Stomach smooth muscle (tissue), 2 donors: ENCODE results near the gene PPP3CA.

Source experiments
- H3K27ac ChIP-seq: one replicate; pipeline ENCODE4 v1.7.0; 2013; ENCODE audit warnings: mild to moderate bottlenecking, low read length, inconsistent platforms
- H3K27me3 ChIP-seq, 2 donors: one replicate each; pipeline ENCODE4 v1.7.0; 2013; ENCODE audit warnings: low read length in 2 of 2; ENCODE audit not compliant: insufficient read depth in 2 of 2, control insufficient read depth in 1 of 2
- H3K36me3 ChIP-seq, 2 donors: one replicate each; pipeline ENCODE4 v1.7.0; 2013; ENCODE audit warnings: low read length in 2 of 2; ENCODE audit not compliant: control insufficient read depth in 2 of 2, insufficient read depth in 2 of 2
- H3K4me1 ChIP-seq: one replicate; pipeline ENCODE4 v1.7.0; 2013; ENCODE audit warnings: low read length; ENCODE audit not compliant: control insufficient read depth, insufficient read depth
- H3K4me3 ChIP-seq, 2 donors: one replicate each; pipeline ENCODE4 v1.7.0; 2013; ENCODE audit warnings: low read length in 2 of 2
- H3K9ac ChIP-seq, 2 donors: one replicate each; pipeline ENCODE4 v1.7.0; 2013; ENCODE audit warnings: low read length in 2 of 2, mild to moderate bottlenecking in 1 of 2
- H3K9me3 ChIP-seq, 2 donors: one replicate each; pipeline ENCODE4 v1.7.0; 2013; ENCODE audit warnings: low read length in 2 of 2; ENCODE audit not compliant: control insufficient read depth in 2 of 2
- donor health status: healthy.
- donor health status: Pancreatic carcinoma.

PPP3CA gene

DNA sequence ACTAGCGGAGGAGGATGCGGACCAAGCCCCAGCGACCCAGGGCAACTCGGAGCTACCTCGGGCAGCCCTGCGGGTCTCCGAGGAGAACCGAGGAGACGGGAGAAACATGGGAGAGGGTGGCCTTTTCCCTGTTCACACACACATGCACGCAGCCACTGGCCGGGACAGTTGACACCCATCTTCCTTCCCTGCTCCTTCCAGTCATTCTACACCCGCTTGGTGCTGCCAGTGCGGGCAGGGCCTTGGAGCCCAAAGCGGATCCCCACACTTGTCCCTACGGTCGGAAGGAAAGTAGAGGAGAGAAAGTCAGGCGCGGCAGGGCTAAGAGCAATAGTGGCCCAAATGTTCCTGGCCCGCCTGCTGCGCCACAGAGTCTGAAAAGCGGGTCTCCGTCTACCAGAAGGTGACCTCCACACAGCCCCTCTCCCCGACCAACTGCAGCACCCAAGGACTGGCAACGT, 1.1 kb upstream of the PPP3CA start:
- Histone ChIP-seq H3K4me3 (peak overlapping the region; percentile 85 to 97), H3K36me3 (no peaks in the 10 kb centered on the region), H3K4me1 (peaks cover 20% of the 10 kb centered on the region), H3K9ac (peak overlapping the region; percentile 78 to 84), H3K27ac (peak overlapping the region; percentile 92), H3K27me3 (no peaks in the 10 kb centered on the region), H3K9me3 (no peaks in the 10 kb centered on the region)

DNA sequence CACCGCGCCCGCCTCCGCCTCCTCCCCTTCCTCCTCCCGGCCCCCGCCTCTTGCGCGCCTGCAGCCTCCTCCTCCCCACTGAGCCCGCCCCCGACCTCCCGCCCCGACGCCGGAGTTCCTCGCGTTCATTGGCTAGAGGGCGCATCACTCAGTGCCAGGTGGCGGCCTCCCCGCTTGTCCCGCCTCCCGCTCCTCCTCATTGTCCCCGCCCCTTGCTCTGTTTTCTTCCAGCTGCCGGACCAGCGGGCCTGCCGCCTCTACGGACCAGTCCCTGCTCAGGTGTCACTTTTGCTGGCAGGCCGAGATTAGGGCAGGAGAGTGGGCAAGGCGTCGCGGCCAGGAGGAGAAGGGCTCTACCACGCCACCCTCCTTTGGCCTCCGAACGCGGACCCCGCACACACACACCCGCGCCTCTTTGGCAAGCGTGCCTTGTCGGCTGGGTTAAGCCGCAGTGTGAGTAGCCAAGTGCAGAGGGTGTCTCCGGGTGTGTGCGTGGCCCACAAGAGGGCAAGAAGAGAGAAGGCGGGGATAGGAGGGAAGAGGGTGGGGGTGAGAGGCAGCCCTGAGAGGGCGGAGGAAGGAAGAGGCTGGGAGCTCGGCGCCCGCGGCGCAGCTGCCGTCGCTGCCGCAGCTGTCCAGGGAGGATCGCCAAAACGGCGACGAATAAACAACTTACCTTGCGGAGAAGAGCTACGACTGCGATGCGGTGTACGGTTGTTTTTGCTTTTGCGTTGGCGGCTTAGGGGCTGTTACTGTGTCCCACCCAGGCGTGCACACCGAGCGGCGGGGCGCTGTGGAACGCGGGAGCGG, 436 bp upstream of the PPP3CA start:
- H3K27me3 ChIP-seq = no peaks in the 10 kb centered on the region
- peaks cover 20% of the 10 kb centered on the region for H3K4me1 ChIP-seq
- H3K36me3 ChIP-seq = no peaks in the 10 kb centered on the region
- peak overlapping the region; percentile 92 for H3K27ac ChIP-seq
- no peaks in the 10 kb centered on the region for H3K9me3 ChIP-seq
- H3K9ac ChIP-seq = peak overlapping the region; percentile 78 to 84
- peak overlapping the region; percentile 85 to 97 for H3K4me3 ChIP-seq

DNA sequence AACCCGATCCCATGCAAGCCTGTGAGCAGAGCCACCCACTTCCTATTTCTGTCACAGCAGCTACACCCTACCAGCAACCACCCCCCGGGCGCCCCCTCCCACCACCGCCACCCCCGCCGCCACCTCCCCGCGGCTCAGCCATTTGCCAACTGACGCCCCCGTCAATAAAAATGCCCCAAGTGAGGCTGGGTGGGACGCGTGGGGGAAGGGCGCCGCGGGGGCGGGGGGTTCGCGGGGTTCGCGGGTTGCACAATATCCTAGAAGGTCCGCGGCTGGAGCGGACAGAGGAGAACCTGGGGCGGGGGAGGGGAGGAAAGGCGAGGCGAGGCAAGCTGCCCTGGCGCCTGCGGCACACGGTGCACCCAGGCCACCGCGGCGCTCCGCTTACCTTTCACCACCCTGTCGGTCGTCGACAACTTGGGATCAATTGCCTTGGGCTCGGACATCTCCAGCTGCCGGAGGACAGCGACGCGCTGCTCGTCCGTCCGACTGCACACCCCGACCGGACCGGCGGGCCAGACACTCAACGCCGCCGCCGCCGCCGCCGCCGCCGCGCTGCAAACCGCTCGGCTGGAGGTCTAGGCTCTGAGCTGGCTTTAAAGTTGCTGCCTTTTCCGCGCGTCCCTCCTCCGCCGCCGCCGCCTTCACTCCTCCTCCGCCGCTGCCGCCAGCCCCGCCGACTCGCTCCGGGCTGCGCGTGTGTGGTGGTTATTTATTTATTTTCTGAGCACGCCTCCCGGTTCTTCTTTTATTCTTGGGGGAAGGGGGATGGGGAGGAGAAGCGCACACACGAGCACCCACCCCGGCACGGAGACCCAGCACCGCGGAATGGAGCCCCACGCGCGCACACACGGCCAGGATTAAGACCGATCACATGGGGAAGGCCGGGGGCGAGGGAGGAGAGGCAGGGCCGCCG, 717 bp downstream of the PPP3CA start:
- peak overlapping the region; percentile 92 for H3K27ac ChIP-seq
- no peaks in the 10 kb centered on the region for H3K36me3 ChIP-seq
- peak overlapping the region; percentile 70 to 81 for H3K4me3 ChIP-seq
- no peaks in the 10 kb centered on the region for H3K27me3 ChIP-seq
- H3K4me1 ChIP-seq = peaks cover 20% of the 10 kb centered on the region
- H3K9ac ChIP-seq = peak overlapping the region; percentile 64 to 68
- no peaks in the 10 kb centered on the region for H3K9me3 ChIP-seq

DNA sequence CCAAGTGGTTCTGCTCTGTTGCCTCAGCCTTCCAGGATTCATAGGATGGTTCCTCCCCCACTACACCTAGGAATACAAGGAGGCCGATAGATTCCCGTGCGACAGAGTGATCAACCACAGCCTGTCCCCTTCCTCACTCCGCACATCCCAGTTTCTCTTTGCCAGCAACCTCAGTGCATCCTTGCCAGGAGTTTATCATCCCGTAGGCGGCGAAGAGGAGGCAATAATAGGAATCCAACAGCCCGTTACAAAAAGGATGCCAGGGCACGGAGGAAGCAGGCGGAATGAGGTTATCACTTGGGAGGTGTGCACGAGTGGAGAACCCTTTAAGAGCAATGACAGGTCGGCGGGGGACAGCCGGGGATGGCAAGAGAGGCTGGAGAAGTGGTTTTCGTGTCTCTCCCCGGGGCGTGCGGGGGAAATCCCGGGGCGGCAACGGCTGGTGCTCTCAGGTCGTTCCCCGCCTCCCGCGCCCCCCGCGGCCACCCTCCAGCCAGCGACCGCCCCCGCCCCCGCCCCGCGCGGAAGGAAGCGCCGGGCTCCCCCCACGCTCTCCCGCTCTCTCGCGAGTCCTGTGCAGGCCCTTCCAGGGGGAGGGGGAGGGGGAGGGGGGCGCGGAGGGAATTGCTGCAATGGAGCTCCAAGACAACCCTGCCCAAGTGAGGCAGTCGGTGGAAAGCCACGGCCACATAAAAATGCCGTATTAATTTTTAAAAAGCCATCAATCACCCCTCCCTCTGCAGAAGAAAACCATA, 1.6 kb downstream of the PPP3CA start:
- Histone ChIP-seq H3K27ac (peak overlapping the region; percentile 13), H3K9me3 (no peaks in the 10 kb centered on the region), H3K9ac (peak overlapping the region; percentile 41 to 64), H3K4me1 (peaks cover 20% of the 10 kb centered on the region), H3K36me3 (no peaks in the 10 kb centered on the region), H3K4me3 (peak overlapping the region; percentile 89 to 97), H3K27me3 (no peaks in the 10 kb centered on the region)

DNA sequence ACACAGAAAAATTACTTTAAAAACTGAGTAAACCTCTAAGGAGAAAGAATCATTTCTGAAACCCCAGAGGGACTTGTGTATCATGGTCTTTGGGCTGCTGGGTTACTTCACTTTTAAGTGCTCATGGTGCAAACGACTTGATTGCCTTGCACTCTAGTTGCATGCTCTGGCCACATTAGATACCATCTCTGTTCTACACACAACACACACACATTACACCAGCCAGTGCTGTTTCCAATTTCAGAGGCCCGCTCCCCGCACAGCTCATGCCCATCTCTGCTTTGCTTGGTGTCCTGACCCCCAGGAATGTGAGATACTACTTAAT, 2.1 kb downstream of the PPP3CA start:
- H3K36me3 ChIP-seq = no peaks in the 10 kb centered on the region
- H3K4me1 ChIP-seq = peaks cover 20% of the 10 kb centered on the region
- peak overlapping the region; percentile 41 to 64 for H3K9ac ChIP-seq
- no peaks in the 10 kb centered on the region for H3K9me3 ChIP-seq
- H3K27ac ChIP-seq = peak overlapping the region; percentile 13
- H3K4me3 ChIP-seq = peak overlapping the region; percentile 89 to 97
- H3K27me3 ChIP-seq = no peaks in the 10 kb centered on the region

DNA sequence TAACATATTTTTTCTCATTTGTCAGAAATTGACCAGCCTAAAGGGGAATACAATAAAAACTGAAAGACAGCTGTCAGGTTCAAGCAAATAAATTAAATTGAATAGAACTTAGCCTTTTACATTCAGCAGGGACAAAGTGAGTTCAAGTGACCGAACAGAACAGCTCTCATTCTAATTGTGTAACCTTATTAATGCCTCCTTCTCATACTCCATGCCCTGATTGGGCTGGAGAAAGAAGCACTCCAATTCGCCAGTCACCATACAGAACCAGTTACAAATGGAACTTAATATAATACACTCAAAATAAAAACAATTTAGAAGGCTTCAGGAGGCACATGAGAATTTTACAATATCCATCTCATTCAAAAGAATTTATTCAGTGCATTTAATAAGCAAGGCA, 8.0 kb downstream of the PPP3CA start:
- Histone ChIP-seq H3K27me3 (no peaks in the 10 kb centered on the region), H3K36me3 (no peaks in the 10 kb centered on the region), H3K4me3 (no peak overlapping the region), H3K9me3 (no peaks in the 10 kb centered on the region), H3K9ac (no peak overlapping the region), H3K27ac (no peak overlapping the region), H3K4me1 (no peaks in the 10 kb centered on the region)

DNA sequence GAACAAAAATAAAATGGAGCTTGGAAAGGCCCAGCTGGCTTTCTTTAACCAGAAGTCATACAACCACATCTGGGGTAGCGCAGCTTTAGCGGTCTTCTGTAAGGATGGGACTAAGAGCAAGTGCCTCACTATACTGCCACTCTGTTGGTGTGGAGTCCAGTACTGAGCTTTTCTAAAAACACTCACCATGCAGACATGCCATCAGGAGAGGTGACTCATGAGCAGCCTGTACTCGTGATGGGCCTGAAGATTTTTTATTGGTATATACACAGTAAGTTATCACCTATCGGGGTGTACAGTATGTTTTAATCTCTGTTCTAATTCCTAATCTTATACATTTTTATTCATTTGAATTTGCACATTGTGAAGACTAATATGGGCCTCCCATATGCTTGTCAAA, 9.6 kb downstream of the PPP3CA start:
- H3K4me1 ChIP-seq = no peaks in the 10 kb centered on the region
- H3K27ac ChIP-seq = no peak overlapping the region
- H3K9ac ChIP-seq = no peak overlapping the region
- no peaks in the 10 kb centered on the region for H3K27me3 ChIP-seq
- no peaks in the 10 kb centered on the region for H3K36me3 ChIP-seq
- no peaks in the 10 kb centered on the region for H3K9me3 ChIP-seq
- H3K4me3 ChIP-seq = no peak overlapping the region

DNA sequence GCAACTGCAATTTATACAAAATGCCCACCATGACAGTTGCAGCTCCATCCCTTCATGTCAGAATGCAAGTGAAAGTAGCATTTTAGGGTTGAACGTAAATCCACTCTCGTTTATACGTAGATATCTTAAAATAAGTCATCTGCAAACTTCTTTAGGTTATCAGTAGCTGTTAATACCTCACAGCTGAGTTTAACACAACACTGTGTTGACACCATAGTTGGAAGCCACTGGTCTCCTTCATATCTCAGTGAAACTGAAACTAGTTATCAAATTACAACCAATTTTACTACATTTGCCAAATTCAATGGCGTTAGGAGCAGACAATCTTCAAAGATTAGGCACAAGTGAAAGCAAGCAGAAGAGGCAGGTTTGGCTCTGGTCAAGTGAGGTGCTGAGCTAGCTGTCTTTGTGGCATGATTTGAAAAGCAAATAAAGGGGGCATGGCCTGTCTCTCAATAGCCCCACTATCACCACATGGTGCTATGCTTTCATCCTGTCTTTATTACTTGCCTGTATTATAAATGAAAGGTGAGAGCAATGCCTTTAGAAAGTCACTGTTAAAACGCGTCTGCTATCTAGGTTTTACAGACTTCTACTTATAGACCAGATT, 12.3 kb downstream of the PPP3CA start:
- Histone ChIP-seq H3K4me3 (no peak overlapping the region), H3K4me1 (no peaks in the 10 kb centered on the region), H3K36me3 (no peaks in the 10 kb centered on the region), H3K9ac (no peak overlapping the region), H3K27me3 (no peaks in the 10 kb centered on the region), H3K9me3 (no peaks in the 10 kb centered on the region), H3K27ac (no peak overlapping the region)

DNA sequence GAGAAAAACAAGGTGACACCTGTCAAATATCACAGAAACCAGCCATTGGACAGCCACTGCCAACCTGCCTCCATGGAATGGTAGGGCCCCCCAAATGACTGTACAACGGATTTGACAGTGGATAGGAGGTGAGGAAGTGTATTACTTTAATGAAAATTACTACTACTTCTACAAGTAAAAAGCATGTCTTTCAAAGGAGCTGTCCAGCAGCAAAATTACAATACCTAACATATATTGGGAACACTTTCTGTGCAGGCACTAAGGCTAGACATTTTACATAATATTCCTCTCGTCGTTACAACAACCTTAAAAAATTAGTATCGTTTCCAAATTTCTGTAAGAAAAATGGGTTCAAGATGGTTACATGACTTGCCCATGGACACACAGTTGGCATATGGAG, 14.9 kb downstream of the PPP3CA start:
- Histone ChIP-seq H3K4me1 (no peaks in the 10 kb centered on the region), H3K27ac (no peak overlapping the region), H3K9ac (no peak overlapping the region), H3K4me3 (no peak overlapping the region), H3K27me3 (no peaks in the 10 kb centered on the region), H3K36me3 (no peaks in the 10 kb centered on the region), H3K9me3 (no peaks in the 10 kb centered on the region)

DNA sequence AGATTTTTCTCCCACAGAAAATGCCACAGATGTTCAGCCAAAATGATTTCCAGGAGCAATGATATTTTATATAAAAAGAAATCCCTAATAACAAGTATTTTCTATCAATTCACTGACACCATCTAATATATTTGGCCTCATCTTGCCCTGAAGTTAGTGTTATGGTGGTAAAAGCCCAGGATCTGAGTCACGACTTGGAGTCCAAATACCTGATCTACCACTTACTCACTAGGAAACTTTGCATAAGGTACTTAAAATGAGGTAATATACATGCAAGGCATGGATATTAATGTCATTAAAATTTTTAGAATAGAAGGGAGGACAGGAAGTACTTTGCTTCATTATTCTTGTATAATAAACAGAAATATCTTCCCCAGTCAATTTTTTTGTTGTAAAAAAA, 16.3 kb downstream of the PPP3CA start:
- no peaks in the 10 kb centered on the region for H3K9me3 ChIP-seq
- H3K4me3 ChIP-seq = no peak overlapping the region
- no peak overlapping the region for H3K9ac ChIP-seq
- H3K27ac ChIP-seq = no peak overlapping the region
- H3K27me3 ChIP-seq = no peaks in the 10 kb centered on the region
- H3K4me1 ChIP-seq = no peaks in the 10 kb centered on the region
- H3K36me3 ChIP-seq = no peaks in the 10 kb centered on the region
